ENCODE results near the gene ARID5B.

Gene ARID5B

DNA sequence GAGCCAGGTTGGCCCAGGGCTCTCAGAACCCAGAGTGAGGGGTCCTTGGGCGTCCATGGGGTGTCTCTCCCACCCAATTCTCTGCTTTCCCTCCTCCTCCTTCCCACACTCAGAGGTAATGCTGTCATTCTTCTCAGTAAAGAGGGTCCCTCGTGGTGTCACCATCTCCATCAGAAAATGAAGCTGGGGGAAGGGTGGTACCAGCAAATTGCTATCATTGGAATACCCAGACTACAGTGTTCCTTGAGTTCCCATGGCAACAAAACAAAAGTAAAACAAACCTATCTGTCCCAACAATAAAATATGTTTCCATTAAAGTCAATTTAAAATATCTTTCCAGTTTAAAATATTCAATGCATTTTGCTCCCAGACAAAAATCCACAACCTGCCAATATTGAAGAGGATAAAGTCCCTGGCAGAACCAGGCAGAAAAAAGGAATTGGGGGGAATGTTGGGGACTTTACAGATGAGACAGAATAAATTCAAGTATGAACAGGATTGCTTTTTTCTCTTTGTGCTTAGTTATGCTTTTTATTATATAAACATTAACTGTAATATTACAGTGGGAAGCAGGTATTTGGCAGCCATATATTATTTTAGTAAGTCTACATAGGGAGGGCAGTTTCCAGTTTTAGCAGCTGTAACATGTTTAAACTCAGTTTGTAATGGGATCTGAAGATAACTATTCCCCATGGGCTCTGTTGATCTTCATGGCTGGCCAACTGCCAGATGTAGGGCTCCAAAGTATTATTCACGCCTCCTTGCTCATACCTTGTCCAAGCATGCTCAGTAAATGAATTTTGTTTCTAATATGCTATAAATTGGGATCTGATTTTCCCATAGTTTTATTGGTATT, 182.1 kb downstream of the ARID5B start (continued):
- TF ChIP-seq, protein P1, sequence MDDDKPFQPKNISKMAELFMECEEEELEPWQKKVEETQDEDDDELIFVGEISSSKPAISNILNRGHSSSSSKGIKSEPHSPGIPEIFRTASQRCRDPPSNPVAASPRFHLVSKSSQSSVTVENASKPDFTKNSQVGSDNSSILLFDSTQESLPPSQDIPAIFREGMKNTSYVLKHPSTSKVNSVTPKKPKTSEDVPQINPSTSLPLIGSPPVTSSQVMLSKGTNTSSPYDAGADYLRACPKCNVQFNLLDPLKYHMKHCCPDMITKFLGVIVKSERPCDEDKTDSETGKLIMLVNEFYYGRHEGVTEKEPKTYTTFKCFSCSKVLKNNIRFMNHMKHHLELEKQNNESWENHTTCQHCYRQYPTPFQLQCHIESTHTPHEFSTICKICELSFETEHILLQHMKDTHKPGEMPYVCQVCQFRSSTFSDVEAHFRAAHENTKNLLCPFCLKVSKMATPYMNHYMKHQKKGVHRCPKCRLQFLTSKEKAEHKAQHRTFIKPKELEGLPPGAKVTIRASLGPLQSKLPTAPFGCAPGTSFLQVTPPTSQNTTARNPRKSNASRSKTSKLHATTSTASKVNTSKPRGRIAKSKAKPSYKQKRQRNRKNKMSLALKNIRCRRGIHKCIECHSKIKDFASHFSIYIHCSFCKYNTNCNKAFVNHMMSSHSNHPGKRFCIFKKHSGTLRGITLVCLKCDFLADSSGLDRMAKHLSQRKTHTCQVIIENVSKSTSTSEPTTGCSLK (tag by site-specific recombination; IDR thresholded peaks at IDR 0.05), result no peak
- TF ChIP-seq YY1 (tag by site-specific recombination; IDR thresholded peaks at IDR 0.05), result 0 out of 2 replicates have a peak, but pooled peaks have one; percentile 33
- TF ChIP-seq ZNF776 (tag by site-specific recombination; IDR thresholded peaks at IDR 0.05; ENCODE audit: borderline replicate concordance), result no peak
- TF ChIP-seq, protein P2, sequence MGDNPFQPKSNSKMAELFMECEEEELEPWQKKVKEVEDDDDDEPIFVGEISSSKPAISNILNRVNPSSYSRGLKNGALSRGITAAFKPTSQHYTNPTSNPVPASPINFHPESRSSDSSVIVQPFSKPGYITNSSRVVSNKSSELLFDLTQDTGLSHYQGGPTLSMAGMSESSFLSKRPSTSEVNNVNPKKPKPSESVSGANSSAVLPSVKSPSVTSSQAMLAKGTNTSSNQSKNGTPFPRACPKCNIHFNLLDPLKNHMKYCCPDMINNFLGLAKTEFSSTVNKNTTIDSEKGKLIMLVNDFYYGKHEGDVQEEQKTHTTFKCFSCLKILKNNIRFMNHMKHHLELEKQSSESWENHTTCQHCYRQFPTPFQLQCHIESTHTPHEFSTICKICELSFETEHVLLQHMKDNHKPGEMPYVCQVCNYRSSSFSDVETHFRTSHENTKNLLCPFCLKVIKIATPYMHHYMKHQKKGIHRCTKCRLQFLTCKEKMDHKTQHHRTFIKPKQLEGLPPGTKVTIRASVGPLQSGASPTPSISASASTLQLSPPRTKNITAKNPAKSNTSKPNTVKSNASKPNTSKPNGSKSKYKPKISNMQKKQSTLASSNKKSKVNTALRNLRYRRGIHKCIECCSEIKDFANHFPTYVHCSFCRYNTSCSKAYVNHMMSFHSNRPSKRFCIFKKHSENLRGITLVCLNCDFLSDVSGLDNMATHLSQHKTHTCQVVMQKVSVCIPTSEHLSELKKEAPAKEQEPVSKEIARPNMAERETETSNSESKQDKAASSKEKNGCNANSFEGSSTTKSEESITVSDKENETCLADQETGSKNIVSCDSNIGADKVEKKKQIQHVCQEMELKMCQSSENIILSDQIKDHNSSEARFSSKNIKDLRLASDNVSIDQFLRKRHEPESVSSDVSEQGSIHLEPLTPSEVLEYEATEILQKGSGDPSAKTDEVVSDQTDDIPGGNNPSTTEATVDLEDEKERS (tag by site-specific recombination; IDR thresholded peaks at IDR 0.05), result no peak
- TF ChIP-seq ZNF302 (tag by site-specific recombination; IDR thresholded peaks at IDR 0.05; ENCODE audit: low read depth), result no peak
- no peak for TF ChIP-seq ZNF311 (tag by site-specific recombination; IDR thresholded peaks at IDR 0.05; ENCODE audit: borderline replicate concordance)
- TF ChIP-seq ZNF791 (tag by site-specific recombination; IDR thresholded peaks at IDR 0.05), result no peak
- TF ChIP-seq ZEB2 (tag by site-specific recombination; IDR thresholded peaks at IDR 0.05), result no peak
- TF ChIP-seq, protein P3, sequence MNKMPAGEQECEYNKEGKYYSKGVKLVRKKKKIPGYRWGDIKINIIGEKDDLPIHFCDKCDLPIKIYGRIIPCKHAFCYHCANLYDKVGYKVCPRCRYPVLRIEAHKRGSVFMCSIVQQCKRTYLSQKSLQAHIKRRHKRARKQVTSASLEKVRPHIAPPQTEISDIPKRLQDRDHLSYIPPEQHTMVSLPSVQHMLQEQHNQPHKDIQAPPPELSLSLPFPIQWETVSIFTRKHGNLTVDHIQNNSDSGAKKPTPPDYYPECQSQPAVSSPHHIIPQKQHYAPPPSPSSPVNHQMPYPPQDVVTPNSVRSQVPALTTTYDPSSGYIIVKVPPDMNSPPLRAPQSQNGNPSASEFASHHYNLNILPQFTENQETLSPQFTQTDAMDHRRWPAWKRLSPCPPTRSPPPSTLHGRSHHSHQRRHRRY (tag by site-specific recombination; IDR thresholded peaks at IDR 0.05), result no peak
- peak; percentile 59; the same call in 1 of the 2 replicates for TF ChIP-seq IKZF3 (tag by site-specific recombination; IDR thresholded peaks at IDR 0.05)
- no peak for TF ChIP-seq ZNF585B (tag by site-specific recombination; IDR thresholded peaks at IDR 0.05)
- TF ChIP-seq MYNN (tag by site-specific recombination; IDR thresholded peaks at IDR 0.05; ENCODE audit: borderline replicate concordance), result no peak
- TF ChIP-seq SP7 (tag by site-specific recombination; IDR thresholded peaks at IDR 0.05), result no peak
- no peak for TF ChIP-seq ZNF521 (tag by site-specific recombination; IDR thresholded peaks at IDR 0.05)
- no peak for TF ChIP-seq MEIS1 (CRISPR knock-in tag; IDR thresholded peaks at IDR 0.05; ENCODE audit: borderline replicate concordance)
- no peak for TF ChIP-seq ZNF146 (tag by site-specific recombination; IDR thresholded peaks at IDR 0.05)
- TF ChIP-seq, protein P4, sequence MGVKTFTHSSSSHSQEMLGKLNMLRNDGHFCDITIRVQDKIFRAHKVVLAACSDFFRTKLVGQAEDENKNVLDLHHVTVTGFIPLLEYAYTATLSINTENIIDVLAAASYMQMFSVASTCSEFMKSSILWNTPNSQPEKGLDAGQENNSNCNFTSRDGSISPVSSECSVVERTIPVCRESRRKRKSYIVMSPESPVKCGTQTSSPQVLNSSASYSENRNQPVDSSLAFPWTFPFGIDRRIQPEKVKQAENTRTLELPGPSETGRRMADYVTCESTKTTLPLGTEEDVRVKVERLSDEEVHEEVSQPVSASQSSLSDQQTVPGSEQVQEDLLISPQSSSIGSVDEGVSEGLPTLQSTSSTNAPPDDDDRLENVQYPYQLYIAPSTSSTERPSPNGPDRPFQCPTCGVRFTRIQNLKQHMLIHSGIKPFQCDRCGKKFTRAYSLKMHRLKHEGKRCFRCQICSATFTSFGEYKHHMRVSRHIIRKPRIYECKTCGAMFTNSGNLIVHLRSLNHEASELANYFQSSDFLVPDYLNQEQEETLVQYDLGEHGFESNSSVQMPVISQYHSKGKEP (tag by site-specific recombination; IDR thresholded peaks at IDR 0.05), result no peak; the same call in 1 of the 2 replicates
- TF ChIP-seq, protein P5, sequence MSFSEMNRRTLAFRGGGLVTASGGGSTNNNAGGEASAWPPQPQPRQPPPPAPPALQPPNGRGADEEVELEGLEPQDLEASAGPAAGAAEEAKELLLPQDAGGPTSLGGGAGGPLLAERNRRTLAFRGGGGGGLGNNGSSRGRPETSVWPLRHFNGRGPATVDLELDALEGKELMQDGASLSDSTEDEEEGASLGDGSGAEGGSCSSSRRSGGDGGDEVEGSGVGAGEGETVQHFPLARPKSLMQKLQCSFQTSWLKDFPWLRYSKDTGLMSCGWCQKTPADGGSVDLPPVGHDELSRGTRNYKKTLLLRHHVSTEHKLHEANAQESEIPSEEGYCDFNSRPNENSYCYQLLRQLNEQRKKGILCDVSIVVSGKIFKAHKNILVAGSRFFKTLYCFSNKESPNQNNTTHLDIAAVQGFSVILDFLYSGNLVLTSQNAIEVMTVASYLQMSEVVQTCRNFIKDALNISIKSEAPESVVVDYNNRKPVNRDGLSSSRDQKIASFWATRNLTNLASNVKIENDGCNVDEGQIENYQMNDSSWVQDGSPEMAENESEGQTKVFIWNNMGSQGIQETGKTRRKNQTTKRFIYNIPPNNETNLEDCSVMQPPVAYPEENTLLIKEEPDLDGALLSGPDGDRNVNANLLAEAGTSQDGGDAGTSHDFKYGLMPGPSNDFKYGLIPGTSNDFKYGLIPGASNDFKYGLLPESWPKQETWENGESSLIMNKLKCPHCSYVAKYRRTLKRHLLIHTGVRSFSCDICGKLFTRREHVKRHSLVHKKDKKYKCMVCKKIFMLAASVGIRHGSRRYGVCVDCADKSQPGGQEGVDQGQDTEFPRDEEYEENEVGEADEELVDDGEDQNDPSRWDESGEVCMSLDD (tag by site-specific recombination; IDR thresholded peaks at IDR 0.05), result no peak
- TF ChIP-seq, protein P6, sequence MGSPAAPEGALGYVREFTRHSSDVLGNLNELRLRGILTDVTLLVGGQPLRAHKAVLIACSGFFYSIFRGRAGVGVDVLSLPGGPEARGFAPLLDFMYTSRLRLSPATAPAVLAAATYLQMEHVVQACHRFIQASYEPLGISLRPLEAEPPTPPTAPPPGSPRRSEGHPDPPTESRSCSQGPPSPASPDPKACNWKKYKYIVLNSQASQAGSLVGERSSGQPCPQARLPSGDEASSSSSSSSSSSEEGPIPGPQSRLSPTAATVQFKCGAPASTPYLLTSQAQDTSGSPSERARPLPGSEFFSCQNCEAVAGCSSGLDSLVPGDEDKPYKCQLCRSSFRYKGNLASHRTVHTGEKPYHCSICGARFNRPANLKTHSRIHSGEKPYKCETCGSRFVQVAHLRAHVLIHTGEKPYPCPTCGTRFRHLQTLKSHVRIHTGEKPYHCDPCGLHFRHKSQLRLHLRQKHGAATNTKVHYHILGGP (tag by site-specific recombination; IDR thresholded peaks at IDR 0.05), result no peak
- TF ChIP-seq, protein P7, sequence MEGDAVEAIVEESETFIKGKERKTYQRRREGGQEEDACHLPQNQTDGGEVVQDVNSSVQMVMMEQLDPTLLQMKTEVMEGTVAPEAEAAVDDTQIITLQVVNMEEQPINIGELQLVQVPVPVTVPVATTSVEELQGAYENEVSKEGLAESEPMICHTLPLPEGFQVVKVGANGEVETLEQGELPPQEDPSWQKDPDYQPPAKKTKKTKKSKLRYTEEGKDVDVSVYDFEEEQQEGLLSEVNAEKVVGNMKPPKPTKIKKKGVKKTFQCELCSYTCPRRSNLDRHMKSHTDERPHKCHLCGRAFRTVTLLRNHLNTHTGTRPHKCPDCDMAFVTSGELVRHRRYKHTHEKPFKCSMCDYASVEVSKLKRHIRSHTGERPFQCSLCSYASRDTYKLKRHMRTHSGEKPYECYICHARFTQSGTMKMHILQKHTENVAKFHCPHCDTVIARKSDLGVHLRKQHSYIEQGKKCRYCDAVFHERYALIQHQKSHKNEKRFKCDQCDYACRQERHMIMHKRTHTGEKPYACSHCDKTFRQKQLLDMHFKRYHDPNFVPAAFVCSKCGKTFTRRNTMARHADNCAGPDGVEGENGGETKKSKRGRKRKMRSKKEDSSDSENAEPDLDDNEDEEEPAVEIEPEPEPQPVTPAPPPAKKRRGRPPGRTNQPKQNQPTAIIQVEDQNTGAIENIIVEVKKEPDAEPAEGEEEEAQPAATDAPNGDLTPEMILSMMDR (tag by site-specific recombination; IDR thresholded peaks at IDR 0.05), result no peak
- no peak for TF ChIP-seq ZNF223 (tag by site-specific recombination; IDR thresholded peaks at IDR 0.05)
- TF ChIP-seq ZNF341 (tag by site-specific recombination; IDR thresholded peaks at IDR 0.05; ENCODE audit: low read depth), result no peak
- TF ChIP-seq ZNF214 (tag by site-specific recombination; IDR thresholded peaks at IDR 0.05; ENCODE audit: borderline replicate concordance), result no peak; the same call in 1 of the 2 replicates
- peak; percentile 12 for TF ChIP-seq ZNF510 (tag by site-specific recombination; IDR thresholded peaks at IDR 0.05; ENCODE audit: insufficient replicate concordance)

Data from HEK293 (cell line).